G401.6 (cell line): ENCODE results near the gene UBE3A.

Experiments
- FAIRE-seq: peaks from 2 replicates; lab custom pipeline; 2012; peaks lifted over from hg19 to GRCh38; lab: Jason Lieb, UNC

The UBE3A gene

GRCh38 chr15:25402342-25402741 is 36.5 kb downstream of the UBE3A start:
- no peak for FAIRE-seq

DNA sequence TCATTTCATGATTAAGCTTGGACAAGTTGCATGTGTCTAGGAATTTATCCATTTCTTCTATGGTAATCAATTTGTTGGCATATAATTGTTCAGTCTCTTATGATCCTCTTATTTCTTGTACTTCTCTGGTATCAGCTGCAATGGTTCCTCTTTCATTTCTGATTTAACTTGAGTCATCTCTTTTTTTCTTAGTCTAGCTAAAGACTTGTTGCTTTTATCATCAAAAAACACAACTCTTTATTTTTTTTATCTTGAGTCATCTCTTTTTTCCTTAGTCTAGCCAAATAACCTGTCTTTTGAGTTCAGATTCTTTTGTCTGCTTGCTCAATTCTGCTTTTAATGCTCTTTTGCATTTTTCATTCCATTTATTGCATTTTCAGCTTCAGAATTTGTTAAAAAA is 37.3 kb downstream of the UBE3A start:
- no peak for FAIRE-seq

- FAIRE-seq, result no peak
Measured at GRCh38 chr15:25397100-25397499, 41.7 kb downstream of the UBE3A start.

- FAIRE-seq, result no peak
Measured at GRCh38 chr15:25394898-25395297, 43.9 kb downstream of the UBE3A start.

DNA sequence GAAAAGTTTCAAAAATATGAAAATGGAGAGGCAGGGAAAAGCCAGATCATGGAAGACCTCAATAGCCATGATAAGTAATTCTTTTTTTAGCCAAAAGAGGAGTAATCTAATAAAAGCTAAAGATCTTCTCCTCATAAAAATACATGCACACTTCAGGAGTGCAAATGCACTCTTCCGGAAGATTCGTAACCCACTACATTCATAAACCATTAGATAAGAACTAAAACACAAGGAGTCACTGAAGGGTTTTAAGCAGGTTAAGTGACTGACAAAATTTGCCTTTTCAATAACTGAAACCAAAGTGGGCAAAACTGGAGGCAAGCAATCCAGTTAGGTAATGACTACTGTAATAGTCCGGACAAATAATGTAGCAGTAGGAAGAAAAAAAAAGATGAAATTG is 46.0 kb downstream of the UBE3A start:
- FAIRE-seq, result no peak

GRCh38 chr15:25391971-25392721 is 46.7 kb downstream of the UBE3A start:
- no peak for FAIRE-seq

DNA sequence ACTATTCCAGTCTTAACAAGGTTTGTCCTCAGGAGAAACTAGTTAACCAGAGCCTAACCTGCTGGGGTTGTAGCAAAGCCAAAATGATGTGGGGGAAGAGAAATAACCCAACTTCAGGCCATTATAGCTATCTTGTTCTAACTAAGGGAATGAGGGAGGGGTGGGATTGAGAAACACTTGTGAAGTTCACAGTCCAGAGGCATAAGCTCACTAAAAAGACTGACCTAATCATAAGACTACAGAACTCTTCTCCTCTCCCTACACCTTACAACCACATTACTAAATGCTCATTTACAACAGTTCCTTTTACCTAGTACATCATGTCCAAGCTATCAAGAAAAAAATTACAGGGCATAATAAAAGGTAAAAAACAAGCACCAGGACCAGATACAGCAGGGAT is 52.8 kb downstream of the UBE3A start:
- FAIRE-seq, result no peak

- no peak for FAIRE-seq
Measured at GRCh38 chr15:25381579-25381978, 57.2 kb downstream of the UBE3A start.

GRCh38 chr15:25378501-25378901 is 60.3 kb downstream of the UBE3A start:
- FAIRE-seq, result no peak

DNA sequence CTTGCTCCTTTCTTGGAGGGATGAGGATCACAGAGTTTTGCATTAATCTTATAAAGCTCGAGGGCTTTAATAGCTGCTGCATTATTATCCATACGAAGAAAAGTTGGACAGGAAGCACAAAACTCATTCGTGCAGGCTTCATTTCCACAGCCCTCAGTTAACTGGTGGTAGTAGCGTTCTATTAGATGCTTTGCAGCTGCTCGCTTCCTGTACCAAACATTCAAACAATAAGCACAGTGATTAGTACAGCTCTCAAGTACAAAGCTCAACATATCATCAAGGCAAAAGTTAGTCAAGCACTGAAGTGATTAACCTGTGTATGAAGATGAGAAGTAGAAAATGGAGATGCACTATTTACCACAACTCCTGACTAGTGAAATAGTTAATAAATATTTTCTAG is 63.3 kb downstream of the UBE3A start:
- FAIRE-seq, result no peak

DNA sequence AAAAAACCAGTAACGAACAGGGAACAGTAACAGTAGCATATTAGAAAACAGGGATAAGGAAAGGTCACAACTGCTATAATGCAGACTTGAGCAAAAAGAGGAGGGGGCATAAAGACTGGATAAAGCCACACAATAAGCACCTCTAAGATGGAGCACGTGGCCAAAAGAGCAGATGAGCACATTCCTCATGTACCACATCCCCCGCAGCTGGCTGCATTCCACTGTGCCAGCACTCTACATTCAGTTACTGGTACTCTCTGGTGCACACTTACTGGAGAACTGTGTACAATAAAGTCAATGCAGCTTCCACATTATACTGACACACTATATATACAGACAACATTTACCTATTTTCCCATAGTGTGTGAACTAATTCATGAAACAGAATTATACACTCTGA is 64.7 kb downstream of the UBE3A start:
- FAIRE-seq, result no peak

DNA sequence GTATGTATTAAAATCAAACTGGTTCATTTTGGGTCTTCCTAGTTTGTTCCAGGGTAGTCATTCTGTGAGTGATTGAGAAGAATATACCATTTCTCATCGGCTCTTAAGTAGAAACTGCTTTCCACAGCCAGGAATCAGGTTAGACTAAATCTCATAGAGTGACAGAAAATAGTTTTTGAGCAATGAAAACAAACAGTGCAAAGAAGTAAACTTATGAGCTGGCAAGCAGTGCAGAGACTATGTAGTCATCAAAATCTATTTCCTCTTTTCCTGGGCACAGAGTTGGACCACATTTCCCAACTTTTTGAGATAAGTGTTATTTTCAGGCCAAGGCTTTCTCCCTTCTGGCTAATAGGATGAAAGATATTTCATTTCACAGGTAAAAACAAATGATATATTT is 66.5 kb downstream of the UBE3A start:
- no peak for FAIRE-seq

DNA sequence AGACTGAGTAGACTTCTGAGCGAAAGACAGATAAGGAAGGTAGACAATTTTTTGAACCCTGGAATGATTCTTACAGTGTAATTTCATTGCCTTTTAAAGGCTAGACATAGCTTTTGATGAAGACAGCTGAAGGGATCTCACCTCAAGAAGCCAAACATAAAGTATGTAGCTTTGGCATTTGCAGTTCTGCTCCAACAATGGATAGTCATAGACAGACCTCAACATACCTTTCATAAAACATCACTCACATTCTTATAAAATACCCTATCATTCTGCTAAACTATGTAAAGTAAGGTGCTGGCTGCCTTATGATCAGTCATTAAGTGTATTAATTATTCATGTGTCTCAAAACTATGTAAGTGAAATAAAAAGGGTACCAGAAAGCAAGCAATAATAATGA is 70.0 kb downstream of the UBE3A start:
- FAIRE-seq, result no peak

DNA sequence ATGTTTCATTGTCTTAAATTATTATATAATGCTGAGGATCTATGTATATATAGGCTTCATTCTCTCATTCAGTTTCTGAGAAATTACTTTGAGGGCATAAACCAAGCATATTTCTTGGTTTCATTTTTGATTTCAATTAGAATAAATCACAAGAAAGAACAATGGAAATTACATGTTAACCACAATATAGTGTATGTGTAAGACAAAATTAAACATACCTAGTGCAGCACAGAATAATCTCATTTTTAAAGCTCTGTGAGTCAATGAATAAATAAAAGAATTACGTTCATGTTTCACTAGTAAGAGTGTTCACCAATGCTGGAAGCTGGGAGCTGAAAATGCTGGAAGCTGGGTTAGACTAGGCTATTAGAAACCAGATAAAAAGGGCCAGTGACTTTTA is 72.8 kb downstream of the UBE3A start:
- FAIRE-seq, result no peak

- FAIRE-seq, result no peak
Measured at GRCh38 chr15:25362545-25362944, 76.3 kb downstream of the UBE3A start.

- FAIRE-seq, result peak; percentile 15
Measured at GRCh38 chr15:25347707-25348106, 91.1 kb downstream of the UBE3A start.

- no peak for FAIRE-seq
Measured at GRCh38 chr15:25346371-25346770, 92.5 kb downstream of the UBE3A start.

GRCh38 chr15:25345943-25346342 is 92.9 kb downstream of the UBE3A start:
- no peak for FAIRE-seq

DNA sequence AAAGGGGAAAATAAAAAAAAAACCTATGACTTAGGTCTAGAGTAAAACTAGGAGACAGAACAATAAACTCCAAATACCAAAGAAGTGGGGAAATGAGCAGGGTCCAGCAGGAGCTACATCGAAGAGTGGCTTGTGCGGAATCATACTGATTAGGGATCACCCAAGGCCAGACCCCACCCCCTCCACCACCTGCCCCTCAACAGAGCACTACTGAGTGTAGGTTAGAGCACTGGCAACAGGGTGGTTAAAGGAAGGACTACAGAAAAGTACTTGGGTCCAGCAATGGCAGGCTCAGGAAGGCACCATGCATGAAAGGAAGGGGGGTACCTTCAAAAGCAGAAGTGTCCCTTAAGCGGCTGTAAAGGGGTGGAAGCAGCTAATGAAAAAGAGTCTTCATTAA is 96.2 kb downstream of the UBE3A start:
- no peak for FAIRE-seq

DNA sequence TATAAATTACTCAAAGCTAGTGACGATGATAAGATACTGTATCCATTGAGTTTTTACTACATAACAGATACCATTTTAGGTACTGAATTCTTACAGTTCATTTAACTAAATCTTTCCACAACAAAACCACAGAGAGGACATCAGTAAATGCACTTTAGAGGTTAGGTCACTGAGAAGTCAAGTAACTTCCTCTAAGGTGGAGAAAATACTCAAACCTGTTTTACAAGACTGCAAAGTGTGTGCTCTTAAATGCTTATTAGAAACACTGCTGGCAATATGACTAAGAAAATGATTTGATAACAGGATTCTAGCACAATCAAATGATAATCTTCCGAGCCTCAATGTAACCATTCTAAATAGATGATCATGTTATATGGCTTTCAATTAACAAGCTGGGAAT is 99.4 kb downstream of the UBE3A start:
- no peak for FAIRE-seq

- FAIRE-seq, result no peak
Measured at GRCh38 chr15:25335279-25335678, 103.5 kb downstream of the UBE3A start.

DNA sequence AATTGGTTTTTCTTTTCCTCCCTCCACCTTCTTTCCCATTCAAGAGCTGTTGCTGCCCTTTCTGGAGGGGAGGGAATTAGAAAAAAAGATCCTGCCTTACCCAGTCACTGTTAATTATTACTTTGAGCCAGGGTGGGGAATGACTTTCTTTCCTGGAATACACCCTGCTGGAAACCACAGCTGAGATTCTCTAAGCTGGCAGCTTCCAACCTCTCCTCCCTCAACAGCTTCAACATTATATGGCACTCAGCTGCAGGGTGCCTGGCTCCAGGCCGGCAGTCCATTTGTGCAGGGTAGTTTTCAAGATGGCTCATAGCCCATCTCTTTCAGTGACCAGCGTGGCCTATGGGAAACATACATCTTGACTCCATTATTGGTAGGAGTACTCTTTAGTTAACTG is 105.8 kb downstream of the UBE3A start:
- no peak for FAIRE-seq

GRCh38 chr15:25332306-25332705 is 106.5 kb downstream of the UBE3A start:
- no peak for FAIRE-seq

DNA sequence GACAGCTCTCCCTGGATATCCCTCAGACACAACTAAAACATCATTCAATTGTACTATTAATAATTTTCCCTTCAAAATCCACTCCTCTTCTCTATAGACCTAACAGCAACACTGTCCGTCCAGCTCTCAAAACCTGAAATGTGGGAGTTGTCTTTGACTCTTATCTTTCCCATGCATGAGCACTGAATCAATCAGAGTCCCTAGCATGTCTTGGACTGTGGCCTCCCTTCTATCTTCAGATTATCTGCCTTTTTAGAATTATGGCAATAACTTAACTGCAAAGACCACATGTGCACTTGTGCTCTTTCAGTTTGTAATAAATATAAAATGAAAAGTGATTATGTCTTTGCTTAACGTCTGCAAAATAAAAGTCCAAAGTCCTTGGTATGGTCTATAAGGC is 107.0 kb downstream of the UBE3A start:
- no peak for FAIRE-seq

DNA sequence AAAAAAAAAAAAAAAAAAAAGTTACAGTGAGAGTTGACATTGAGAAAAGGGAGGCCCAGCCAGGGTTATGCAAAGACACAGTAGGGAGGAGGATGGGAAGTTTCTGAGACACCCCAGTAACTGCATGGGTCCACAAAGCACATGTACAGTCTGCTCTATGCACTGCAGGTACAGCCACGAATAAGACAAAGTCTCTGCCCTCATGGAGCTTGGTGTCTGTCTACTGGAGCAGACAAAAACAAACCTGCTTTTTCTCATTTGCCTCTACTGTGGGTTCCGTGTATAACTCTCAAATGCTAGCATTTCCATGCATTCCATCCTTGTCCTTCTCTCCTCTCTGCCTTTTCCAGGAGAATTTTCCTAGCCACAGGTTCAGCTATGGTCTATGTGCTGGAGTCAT is 107.4 kb downstream of the UBE3A start:
- FAIRE-seq, result no peak
